Measurements from ENCODE around the gene HOXD9.

HOXD9 gene

DNA sequence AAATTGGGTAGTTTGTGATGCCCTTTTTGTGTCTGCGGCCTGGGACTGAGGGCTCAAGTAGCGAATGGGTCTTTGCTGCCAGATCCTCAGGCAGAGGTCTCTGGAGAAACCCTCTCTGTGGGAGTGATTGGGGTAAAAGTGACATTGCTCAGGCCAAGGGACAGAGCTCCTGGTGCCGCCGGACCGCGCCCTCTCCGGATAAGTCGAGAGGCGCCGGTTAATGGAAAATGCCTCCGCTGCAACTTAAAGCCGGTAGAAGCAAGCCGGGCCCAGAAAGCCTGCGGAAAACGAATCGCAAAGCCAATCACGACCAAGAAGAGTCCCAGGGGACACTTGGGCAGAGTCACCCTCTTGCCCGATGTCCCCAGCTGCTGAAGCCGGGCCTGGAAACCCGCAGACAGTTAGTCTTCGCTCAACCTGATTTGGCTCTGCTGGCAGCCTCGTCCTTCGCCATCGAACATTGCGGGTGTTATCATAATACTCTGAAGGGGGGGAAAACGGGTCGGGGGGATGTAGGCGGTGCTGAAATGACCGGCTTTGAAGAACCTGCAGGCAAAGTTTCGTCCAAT, 23.3 kb upstream of the HOXD9 start:
- no peak for DNase-seq

DNA sequence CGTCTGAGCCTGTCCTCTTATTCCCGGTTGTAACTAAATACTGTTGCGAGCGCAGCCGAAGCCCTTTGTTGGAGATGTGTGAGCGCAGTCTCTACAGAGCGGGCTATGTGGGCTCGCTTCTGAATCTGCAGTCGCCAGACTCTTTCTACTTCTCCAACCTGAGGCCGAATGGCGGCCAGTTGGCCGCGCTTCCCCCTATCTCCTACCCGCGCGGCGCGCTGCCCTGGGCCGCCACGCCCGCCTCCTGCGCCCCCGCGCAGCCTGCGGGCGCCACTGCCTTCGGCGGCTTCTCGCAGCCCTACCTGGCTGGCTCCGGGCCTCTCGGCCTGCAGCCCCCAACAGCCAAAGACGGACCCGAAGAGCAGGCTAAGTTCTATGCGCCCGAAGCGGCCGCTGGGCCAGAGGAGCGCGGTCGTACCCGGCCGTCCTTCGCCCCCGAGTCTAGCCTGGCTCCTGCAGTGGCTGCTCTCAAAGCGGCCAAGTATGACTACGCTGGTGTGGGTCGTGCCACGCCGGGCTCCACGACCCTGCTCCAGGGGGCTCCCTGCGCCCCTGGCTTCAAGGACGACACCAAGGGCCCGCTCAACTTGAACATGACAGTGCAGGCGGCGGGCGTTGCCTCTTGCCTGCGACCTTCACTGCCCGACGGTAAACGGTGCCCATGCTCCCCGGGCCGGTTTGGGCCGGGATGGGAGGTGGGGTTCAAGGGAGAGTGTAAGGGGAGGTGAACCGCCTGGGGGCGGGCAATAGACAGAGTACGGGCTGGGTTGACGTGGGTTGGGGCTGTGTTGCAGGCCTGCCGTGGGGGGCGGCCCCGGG, 22.6 kb upstream of the HOXD9 start, which contains the start of gene HOXD12:
Gene HOXD12, plus strand, starts transcription at position 68 of the 819 bp plus-strand sequence. Its CDS starts 7 bp downstream, at position 75.
- no peak for DNase-seq

DNA sequence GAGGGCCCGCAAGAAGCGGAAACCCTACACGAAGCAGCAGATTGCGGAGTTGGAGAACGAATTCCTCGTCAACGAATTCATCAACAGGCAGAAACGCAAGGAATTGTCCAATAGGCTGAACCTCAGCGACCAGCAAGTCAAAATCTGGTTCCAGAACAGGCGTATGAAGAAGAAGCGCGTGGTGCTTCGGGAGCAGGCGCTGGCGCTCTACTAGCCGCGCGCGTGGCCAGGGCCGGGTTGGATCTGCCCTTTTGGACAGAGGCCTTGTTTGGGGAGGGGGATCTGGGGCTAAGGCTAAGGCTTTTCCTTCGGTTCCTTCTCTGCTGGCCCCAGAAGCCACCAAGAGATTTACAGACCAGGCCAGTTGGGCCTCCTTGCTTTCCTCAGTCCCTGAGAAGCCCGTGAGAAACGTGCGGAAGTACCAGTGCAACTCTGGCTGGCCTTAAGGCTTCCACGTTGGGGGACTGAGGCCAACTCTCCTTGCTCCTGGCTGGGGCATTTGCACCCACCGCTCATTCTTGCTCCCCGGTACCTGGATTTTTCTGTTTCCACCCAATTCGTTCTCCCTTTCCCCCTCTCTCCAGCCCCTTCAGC, 21.9 kb upstream of the HOXD9 start:
- DNase-seq, result no peak

DNA sequence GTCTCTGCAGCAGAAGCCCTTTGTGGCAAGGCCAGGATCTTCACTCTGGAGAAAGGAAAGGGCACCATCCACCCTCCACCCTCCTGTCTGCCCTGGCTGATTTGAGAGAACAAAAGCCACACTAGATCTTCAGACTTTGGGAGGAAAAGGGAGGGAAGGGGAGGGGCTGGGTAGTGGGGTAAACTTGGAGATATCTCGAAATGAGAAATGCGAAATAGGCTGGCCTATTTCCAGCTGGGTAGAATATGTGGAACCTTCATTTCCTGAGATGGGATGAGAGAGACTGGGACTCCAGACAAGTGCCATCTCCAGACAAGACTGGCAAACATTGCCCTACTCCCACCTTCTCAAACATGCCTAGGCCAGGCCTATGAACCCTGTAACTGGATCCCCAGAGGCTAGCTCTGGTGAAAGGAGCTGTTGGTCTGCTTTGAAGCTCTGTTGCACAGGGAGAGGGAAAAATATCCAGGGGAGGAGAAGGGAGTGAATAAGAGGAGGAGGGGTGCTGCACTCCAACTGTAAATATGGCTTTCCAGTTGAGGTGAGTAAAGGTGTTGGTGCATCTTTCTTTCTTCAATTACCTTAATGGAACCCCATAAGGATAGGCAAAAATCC, 21.2 kb upstream of the HOXD9 start:
- DNase-seq, result no peak

DNA sequence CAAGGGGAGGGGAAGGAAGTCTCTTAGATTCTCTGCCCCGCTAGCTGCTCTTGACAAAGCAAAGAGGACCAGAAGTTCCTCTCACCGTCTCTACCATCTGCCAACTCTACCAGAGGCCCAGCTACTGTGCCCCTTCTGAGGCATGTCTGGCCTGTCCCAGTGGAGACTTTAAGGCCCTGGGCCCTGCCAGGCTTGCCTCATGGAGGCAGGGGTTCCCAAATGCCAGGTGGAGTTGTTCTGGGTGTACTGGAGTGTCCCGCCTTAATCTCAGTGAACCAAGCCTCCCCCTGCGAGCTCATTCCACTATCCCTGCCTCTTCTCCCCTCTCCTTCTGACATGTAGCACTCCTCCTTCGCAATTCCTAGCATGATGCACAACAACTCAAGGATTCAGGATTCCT, 20.7 kb upstream of the HOXD9 start:
- DNase-seq, result no peak

DNA sequence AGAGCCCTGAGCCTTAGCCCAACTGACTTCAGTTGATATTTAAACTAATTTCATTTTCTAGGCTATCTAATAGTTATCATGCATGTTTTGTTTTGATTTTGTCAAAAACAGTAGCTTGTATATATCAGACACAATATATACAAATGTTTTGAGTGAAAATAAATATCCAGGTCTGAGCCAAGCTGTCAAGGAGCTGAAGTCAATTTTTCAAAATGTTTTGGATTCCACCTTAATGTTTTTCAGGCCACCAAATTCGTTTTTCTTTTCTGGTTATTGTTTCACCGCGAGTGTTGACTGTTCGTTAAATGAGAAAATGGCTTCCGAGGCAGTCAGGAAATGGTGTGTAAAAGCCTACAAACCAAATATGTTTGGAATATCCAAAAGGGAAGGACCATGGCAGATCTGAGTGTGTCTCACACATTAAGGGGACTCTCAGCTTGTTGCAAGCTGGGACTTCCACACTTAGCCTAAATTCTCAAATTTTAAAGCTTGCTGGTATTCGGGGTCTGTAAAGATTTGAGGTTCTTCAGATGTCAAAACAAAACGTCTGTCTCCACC, 20.1 kb upstream of the HOXD9 start:
- no peak for DNase-seq

DNA sequence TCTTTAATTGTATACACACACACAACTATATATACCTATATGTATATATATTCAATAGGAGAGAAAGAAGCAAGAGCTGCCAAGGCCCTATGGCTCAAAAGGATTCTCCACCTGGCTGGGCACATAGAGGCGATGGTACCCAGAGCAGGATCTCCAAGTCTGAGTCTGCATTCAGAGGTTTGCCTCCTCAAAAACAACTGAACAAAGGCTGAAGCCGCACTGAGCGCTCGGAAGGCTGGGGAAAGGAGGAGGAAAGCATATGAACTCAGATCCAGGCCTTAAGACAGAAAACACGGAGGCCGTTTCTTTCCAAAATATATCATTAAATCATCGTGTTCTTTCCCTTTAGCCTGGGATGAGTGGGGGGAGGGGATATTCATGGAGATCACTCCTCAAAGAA, 19.3 kb upstream of the HOXD9 start:
- no peak for DNase-seq

DNA sequence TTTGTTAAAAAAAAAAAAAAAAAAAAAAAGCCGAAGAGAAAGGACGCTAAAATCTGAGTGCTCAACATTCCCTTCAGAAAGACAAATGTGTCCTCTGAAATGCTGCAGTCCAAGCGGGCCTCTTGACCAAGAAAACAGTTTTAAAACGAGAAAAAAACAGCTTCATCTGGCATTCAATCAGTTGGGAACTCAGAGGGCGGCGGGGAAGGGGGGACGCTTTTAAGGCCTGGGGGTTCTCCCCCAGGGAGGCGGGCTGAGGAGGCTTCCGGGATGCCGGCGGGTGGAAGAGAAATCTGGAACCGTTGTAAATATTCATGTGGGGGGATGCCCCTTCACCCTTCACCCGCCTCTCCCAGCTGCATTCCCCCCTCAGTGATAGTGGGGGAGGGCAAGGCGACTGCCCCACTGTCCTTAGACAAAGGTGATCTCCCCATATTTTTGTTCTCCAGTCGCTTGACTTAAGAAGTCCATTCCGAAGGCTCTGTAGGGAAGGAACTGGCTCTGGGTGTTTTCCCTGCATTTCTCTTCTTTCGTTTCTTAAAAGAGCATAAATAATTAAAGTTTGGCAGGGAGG, 18.7 kb upstream of the HOXD9 start:
- no peak for DNase-seq

DNA sequence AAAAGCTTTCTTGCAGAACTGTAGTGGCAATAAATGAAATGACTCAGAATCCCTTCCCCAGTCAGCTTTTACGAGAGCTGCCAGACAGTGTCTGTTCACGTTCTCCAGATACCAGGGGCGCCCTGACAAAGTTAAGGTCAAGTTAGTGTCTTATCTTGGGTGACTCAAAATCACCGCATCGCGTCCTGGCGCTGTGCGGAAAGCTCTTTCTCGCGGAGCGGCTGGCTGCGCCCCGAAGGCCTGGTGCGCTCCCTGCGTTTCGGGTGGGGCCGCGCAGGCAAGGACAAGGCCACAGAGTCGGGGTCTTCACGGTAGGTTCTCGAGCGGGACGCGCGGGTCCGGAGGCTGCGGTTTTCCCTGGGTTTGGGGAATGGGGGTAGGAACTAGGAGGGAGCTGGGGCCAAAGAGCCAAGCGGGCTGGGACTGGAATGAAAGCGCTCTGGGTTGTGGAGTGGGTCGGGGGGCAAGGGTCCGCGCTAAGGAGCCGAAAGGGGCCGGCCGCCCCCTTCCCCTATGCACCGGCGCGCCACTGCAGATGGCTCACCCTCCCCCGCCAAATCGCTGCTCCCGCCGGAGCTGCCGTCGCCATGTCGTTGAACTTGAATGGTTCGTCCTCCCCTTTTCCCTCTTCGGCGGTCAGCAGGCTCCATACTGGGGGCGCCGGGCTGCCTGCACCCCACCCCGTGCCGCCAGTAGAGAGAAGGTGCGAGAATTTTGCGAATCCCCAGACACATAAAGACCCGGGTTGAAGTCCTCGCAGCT, 18.0 kb upstream of the HOXD9 start:
- DNase-seq, result no peak

DNA sequence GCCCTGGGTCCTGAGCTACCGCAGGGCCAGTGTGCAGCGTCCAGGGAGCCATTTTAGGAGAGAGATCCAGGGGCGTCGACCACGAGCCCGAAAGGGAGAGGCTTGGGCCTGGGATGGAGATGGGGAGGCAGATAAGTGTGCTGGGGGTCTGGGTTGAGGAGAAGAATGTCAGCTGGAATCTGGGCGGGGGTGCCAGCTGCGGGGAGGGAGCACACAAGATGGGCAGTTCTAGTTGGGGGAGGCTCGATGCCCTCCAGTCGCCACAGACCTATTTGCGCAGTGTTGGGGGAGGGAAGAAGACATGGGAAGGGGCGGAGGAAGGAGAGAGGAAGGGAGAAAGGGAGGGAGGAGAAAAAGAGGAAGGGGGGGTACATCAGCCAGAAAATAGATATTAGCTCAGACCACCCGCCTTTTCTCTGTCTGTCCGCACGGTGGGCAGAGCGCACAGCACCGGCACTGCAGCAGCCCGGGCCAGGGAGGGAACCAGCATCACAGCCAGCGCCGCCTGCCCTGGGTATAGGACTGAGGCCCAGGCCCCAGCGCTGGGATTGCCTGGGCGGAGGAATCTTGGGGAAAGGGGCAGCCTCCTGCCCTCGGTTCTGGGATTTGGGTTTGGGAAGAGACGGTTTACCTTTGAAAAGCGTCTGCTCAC, 17.3 kb upstream of the HOXD9 start:
- DNase-seq, result no peak

DNA sequence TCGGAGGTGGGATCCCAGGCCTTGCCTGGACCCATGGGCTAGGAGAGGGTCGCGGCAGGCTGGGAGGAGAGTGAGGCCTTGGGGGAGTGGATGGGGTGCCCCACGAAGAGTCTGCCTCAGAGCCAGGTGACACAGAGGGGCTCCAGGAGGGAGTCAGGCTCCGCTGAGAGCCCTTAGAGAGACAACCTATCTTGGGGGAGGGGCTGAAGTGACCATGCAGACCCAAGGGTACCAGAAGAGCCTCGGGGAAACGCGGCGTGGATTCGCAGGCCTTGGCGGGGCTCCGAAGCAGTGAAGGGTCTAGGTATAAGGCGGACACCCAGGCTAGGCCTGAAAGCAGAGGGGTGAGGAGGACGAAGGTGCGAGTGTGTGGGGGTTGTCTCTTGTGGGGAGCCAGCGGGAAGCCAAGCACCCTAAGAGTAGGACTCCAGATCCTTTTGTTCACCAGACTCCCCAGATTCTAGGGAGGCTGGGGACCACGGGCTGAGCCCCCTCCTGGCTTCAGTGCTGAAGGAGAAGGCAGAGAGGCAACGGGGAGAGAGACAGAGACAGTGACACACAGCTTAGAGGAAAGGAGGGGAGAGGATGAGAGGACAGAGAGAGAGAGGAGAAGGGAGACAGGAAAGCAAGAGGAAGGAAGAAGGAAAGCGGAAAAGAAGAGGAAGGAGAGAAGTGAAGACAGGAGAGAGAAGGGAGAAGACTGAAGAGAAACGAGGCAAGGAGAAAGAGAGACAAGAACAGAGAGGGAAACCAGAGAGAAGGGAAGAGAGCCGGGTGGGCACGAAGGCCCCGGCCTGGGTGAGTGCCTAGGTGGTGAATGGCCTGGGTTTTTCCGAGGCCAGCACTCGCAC, 16.6 kb upstream of the HOXD9 start:
- DNase-seq, result no peak

DNA sequence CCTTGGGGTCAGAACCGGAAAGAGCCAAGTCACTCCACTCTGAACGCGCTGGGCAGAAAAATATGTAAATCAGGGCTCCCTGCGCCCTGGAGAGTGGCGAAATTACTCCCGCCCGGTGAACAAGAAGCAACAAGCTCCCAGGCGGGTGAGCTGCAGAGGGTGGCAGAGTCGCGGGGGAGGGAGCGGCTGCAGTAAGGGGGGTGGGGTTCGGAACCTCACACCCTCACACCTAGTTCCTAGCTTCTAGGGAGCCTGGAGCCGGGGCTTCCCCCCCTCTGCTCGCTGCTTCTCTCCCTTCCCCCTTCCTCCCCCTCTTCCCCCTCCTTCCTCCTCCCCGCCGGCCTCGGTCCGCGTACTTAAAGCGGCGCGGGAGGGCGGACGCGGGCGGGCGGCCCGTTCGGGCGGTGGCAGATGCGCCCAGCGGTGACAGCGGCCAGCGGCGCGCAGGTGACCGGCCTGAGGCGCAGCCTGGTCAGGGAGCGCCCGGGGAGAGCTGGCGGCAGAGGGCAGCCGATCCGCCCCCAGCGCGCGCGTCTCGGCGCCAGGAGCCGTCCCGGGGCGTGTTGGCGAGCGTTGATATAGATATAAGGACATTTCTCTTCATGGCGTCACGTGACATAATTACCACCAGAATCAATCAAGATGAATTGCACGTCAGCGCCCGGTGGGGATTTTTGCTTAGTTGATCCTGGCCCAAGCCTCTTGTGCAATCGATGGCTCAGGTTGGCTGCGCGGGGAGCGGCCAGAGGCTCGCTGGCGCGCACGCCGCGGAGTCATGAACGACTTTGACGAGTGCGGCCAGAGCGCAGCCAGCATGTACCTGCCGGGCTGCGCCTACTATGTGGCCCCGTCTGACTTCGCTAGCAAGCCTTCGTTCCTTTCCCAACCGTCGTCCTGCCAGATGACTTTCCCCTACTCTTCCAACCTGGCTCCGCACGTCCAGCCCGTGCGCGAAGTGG, 15.7 kb upstream of the HOXD9 start, which contains the start of gene HOXD11:
Gene HOXD11, plus strand, starts transcription at position 700 of the 959 bp plus-strand sequence. Its CDS starts 76 bp downstream, at position 776.
- DNase-seq, result no peak

DNA sequence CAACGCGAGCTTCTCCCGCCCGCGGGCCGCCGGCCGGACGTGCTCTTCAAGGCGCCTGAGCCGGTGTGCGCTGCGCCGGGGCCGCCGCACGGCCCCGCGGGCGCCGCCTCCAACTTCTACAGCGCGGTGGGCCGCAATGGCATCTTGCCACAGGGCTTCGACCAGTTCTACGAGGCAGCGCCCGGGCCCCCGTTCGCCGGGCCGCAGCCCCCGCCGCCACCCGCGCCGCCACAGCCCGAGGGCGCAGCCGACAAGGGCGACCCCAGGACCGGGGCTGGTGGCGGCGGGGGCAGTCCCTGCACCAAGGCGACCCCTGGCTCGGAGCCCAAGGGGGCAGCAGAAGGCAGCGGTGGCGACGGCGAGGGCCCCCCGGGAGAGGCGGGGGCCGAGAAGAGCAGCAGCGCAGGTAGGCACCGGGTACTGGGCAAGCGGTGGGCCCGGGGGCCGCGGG, 14.8 kb upstream of the HOXD9 start:
- no peak for DNase-seq

DNA sequence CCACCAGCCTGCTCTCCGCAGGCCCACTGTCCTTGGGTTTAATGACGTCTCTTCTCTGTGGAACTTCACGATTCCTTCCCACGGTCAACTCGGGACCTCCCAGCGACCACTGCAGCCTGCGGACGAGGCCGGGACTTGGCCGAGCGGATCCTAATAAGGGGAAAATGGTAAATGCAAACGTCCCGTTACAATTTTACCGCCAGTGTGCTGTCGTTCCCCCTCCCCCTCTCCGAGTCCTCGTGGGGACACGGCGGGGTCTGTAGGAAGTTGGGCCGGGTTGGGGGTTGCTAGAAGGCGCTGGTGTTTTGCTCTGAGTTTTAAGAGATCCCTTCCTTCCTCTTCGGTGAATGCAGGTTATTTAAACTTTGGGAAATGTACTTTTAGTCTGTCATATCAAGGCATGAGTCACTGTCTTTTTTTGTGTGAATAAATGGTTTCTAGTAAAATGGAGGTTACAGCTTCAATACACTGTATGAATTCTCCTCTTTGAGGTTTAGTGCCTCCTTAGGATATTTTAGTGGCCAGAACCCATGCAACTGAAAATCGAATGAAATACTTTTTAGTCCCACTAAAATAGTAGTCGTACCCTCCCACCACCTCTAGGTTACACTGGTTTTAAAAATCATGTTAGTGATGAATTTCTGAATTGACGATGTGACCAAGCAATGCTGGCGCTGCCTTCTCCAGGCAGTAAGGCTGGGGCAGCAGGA, 13.2 kb upstream of the HOXD9 start:
- DNase-seq, result no peak

DNA sequence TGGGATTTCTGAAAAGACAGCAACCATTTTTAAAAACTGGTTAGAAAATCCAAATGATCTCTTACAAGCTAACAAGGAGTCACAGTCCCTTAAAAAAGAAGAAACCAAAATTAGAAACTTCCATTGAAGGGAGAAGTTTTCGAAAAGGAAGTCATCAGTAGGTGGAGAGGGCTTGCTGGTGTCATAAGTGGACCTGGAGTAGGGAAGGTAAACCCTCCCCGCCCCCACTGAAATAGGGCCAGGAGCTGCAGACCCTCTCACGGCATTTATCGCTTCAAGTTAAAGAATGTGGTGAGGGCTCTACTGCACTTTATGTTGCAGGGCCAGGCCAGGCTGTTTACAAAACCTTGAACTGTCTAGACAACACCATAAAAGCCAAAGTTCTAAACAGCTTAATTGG, 12.6 kb upstream of the HOXD9 start:
- DNase-seq, result no peak

DNA sequence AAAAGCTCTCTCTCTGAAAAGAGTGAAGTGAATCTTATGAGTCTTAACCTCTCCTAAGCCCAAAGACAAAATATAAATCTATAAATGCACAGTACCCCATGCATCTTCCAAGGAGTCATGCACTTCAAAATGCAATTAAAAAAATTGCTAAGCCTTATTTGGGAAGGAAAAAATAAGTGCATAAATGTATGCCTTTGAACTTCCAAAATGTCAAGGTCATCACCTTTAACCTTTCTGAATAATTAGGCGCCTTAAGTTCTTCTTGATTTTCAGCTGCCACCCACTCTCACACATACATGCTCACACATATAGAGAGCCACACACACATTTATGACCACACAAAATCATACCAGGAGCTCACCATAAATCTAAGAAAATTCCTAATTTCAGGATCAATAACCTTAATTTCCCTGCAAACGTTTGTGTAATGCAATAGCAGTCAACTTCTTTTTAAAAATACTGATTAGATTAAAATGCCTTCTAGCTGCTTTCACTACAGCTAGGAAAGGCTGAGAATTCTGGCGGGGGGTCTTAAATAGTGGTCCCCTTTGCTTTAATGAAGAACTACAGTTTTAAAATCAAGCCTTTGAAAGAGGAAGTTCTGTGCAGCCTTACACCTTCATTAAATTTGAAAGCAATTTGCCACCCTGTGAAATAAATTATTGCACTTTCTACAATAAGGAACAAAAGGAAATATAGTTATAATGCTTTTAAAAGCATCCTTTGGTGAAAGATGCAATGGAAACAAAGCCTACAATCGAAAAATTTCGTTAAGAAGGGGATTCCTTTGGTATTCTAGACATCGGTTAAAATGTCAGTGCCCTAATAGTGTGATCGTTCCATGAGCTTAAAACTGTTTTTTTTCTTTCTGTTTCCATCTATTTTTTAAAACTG, 11.9 kb upstream of the HOXD9 start:
- no peak for DNase-seq

DNA sequence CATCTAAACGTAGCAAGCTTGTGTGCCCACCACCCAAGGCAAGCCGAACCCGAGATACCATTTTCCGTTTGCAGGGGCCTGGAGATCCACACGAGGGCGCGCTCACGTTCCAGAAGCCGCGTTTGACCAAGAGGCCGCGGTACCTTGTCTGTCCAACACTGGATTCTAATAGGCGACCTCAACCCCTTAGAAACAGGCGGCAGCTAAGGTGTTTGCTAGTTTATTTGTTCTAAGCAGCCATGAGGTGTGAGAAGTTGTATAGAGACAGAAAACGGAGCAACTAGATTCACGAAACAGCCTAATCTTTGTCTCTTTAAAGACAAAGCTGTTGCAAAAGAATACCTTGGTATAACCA, 11.2 kb upstream of the HOXD9 start:
- no peak for DNase-seq
